HG03095 (cell line): ENCODE data around the gene ALDH8A1.

Experiments used
- ATAC-seq: cut with Tn5 transposase; IDR thresholded peaks from one replicate; pipeline ENCODE4 v1.9.1; 2021; ENCODE audit warnings: moderate library complexity; ENCODE audit not compliant: unreplicated experiment

ALDH8A1 gene

DNA sequence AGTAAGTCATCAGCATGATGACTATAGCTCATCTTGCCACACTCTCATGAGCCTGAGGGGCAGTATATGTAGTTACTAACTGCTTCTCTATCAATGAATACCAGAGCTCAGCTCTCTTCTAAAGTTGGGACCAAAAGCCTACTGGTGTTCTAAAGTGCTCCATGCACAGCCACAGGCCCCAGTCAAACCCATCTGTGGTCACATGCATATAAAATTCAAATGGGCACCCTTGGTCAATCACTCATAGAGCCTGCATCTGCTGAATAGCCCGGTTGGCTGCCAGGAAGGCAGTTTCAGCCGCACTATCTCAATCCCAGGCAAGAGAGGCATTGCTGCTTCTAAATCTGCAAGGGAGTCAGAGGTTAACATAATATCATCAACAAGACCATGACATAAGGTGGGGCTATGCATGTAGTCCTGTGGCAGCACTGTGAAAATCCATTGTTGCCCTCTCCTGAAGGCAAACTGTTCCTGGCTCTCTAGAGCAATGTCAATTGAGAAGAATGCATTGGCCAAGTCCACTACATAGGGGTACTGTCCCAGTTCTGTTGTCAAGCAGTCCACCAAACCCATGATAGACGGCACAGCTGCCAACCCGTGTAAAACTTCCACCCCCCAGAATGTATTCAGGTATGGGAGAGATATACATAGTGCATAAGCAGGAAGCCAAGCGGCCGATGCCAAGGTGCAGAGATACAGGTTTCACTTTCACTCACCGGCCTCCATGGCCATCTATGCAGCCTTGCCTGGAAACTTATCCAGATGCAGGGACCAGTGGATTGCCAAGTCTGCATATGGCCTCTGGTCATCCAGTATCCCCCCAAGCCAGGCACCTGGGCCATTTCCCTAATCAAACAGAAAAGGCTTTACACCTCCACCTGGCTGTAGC is 76.2 kb downstream of the ALDH8A1 start:
- no peak for ATAC-seq

DNA sequence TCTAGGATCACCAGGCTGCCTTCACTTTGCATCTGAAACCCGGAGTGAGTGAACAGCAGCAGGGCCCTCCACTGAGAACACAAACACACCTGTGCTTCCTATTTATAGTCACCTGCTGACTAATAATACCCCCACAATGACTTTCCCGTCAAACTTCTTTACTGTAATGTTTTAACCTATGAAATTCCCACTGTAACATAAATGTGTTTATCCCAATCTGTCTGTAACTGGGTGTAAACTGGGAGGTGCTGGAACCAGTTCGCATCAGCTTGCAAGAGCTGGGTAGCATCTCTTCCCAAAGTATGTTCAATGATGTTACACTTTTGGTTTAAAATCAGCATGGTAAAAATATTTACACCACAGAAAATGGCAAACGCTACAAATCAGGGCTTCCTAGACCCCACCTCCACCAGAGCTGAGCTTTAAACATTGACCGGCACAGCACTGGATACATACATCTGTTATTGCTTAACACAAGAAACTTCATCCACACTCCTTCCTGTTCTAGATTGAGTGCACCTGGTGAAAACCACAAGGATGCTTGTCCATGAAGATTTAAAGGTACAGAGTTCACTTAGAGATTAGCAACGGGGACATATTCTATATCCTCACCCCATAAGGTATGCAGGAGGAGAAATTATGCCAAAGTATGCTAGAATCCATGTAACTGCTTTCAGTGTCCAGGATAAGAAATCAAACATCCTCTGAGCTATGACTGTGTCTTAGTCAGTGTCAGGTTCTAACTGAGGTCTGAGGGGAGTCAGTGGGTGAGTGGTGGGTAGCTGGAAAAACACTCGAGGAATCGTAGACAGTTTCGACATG is 79.0 kb downstream of the ALDH8A1 start:
- peak; percentile 92 for ATAC-seq

DNA sequence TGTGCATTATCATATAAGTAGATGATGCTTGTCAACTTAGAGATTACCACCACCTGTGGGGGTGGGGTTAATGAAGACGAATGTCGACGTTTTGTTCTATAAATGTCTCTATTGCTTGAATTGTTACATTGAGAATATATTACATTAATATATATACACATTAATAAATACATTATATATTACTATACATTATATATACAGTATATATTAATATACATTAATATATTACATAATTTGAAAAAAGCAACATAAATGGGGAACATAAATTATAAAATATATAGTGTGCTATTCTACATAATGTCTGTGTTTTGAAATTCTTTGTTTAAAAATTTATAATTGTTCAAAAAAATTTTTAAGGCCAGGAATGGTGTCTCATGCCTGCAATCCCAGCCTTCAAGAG is 81.1 kb downstream of the ALDH8A1 start:
- ATAC-seq = no peak
